AG10803 (cell line): Measurements from ENCODE around the gene EGFR.
A peak's percentile ranks its signal among the peaks of the same experiment; 100 is the strongest.

Source experiments
- DNase-seq: peaks from one replicate; pipeline ENCODE4 v3.0.0; 2010; ENCODE audit warnings: low read depth
- H3K4me3 ChIP-seq: 2 replicates; pipeline ENCODE4 v1.5.1; 2011; ENCODE audit warnings: mild to moderate bottlenecking, low read length, control low read depth
- TF ChIP-seq, protein P1 (sequence below): conservative IDR thresholded peaks from 2 replicates; pipeline ENCODE4 v1.5.1; 2011; ENCODE audit warnings: mild to moderate bottlenecking, low read length, control low read depth, inconsistent platforms

The EGFR gene

DNA sequence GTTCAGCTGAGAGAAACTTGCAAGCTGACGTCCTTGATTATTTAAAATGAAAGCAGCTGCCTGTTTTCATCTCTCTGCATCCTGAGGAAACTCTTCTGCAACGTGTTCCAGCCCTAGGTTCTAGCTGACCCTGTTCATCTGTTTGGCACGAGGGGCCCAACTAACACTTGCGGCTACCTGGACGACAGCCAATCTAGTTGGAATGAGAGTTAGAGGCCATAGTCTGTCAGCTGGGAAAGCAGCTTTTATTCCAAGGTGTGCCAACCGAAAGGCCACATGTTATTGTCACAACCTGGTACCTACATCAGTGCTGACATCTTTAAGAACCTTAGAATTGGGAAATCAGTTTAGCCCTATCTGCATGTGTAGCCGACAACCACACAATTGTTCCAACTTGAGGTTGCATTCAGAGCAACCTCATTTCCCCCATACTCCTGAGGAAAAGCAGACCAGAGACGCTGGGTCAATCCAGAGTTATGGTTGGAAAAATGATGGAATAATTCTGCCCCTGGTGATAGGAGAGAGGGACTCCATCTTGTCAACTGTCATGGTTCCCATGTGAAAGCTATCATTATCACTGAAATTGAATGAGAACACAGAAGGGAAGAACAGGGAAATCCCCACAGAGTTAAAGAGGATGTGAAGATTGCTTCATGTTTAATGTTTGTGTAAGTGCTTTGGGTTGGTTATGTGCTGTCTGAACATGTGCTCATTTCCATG lies 121.6 kb downstream of the EGFR start:
- no peak overlapping the region for H3K4me3 ChIP-seq
- TF ChIP-seq, protein P1, sequence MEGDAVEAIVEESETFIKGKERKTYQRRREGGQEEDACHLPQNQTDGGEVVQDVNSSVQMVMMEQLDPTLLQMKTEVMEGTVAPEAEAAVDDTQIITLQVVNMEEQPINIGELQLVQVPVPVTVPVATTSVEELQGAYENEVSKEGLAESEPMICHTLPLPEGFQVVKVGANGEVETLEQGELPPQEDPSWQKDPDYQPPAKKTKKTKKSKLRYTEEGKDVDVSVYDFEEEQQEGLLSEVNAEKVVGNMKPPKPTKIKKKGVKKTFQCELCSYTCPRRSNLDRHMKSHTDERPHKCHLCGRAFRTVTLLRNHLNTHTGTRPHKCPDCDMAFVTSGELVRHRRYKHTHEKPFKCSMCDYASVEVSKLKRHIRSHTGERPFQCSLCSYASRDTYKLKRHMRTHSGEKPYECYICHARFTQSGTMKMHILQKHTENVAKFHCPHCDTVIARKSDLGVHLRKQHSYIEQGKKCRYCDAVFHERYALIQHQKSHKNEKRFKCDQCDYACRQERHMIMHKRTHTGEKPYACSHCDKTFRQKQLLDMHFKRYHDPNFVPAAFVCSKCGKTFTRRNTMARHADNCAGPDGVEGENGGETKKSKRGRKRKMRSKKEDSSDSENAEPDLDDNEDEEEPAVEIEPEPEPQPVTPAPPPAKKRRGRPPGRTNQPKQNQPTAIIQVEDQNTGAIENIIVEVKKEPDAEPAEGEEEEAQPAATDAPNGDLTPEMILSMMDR: no peak
- DNase-seq: peak; percentile 71

GRCh38 chr7:55140941-55141278 lies 122.1 kb downstream of the EGFR start:
- no peak for DNase-seq
- no peak overlapping the region for H3K4me3 ChIP-seq
- TF ChIP-seq, protein P1: no peak

DNA sequence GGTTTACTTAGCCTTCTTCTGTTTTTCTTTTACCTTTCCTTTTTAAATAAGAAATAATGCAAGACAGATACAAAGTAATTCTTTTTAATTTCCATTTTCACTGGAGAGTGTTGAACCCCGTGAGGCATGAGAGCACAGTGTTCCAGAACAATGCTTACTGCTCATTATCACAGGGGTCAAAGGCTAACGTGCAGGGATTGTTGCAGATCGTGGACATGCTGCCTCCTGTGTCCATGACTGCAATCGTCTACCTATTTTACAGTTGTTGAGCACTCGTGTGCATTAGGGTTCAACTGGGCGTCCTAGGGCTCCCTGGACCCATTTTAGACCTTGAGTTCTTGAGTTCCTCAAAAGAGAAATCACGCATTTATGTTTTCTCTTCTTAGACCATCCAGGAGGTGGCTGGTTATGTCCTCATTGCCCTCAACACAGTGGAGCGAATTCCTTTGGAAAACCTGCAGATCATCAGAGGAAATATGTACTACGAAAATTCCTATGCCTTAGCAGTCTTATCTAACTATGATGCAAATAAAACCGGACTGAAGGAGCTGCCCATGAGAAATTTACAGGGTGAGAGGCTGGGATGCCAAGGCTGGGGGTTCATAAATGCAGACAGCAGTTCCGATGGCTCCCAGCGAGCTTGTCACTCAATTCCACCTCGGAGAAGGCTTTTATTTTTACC lies 124.2 kb downstream of the EGFR start:
- no peak overlapping the region for H3K4me3 ChIP-seq
- TF ChIP-seq, protein P1: no peak
- no peak for DNase-seq

DNA sequence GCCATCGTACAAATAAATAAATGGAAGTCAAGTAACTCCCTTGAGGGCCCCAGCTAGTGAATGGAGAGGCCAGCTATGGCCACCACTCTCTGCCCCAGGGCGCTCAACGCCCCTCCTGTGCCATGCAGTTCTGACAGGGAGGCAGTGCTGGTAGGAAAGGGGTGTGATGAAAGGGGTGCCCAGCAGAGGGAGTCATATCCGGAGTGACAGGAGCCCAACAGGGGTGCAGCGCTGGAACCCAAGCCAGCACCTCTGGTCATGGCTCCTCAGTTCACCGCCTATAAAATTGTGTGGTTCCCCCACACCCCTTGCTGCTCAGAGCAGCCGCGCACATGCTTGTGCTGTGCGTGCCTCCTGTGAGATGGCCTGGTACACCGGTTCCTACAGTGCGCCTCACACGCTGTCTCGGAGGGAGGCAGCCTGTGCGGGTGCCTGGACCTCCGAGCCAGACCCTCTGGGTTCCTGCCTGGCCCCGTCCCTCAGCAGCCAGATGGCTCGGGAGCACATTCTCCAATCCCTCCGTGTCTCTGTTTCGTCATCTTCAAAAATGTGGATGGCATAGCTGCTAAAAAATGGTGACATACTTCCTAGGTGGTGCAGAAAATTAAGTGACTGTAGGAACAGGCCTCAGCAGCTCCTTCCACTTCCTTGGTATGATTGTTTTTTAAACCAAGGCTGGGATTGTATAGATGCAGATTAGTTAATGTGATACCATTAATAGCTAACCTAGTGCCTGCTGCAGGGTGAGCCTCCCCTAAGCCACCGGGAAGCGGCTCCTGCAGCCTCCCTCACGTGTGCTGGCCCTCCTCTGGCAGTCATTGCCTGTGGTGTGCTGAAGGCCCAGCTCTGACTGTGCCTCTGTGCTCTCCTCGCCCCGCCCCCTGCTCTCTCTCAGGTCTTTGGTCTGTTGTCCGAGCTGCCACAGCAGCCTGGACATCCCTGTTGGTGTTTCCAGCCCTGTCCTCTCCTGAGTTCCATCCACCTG lies 125.8 kb downstream of the EGFR start:
- no peak for DNase-seq
- H3K4me3 ChIP-seq: no peak overlapping the region
- TF ChIP-seq, protein P1: peak; percentile 22; the same call in 1 of the 2 replicates

- TF ChIP-seq, protein P1: no peak
- no peak overlapping the region for H3K4me3 ChIP-seq
- DNase-seq: no peak
These were observed 126.8 kb downstream of the EGFR start for GRCh38 chr7:55145606-55146005.

DNA sequence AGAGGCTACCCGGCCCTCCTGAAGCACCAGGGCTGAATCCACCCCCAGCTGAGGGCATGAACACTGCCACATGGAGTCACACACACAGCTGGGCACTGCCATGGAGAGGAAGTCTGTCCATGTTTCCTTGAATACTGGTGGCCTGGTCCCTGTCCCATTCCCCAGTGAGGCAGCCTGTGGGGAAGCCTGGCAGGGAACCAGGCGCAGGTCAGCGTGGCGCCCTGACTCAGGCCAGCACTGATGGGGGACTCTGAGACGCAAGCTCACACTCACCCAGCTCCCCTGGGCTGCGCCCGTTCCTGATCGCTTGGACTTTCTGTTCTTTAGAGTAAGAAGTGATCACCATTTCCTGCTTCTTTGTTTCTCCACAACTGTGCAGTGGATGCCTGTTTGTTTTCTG lies 128.3 kb downstream of the EGFR start:
- TF ChIP-seq, protein P1: no peak
- no peak overlapping the region for H3K4me3 ChIP-seq
- no peak for DNase-seq
